Endothelial cell of hepatic sinusoid (primary cell): ENCODE measurements around the gene ARID1B.

Experiments
- in situ Hi-C: cut with HindIII; loops from 2 replicates; pipeline ENCODE4 v1.10.0; 2017; ENCODE audit warnings: low sequenced_read_pairs

Gene ARID1B

GRCh38 chr6:156776840-156777576 is at the start of gene ARID1B:
ARID1B (plus strand) TSS chr6:156777378; CDS start chr6:156777681, 303 bp downstream.
- in situ Hi-C loops = no loop called here

GRCh38 chr6:156727715-156728385 is 49.3 kb upstream of the ARID1B start:
- in situ Hi-C loops = no loop called here

GRCh38 chr6:156729248-156729647 is 47.9 kb upstream of the ARID1B start:
- in situ Hi-C loops = no loop called here

GRCh38 chr6:156731396-156731795 is 45.8 kb upstream of the ARID1B start:
- in situ Hi-C loops = loop anchor here (5.0 kb wide), 1 partner anchor 79 kb away; no protein-coding TSS in a partner anchor

GRCh38 chr6:156735751-156736150 is 41.4 kb upstream of the ARID1B start:
- in situ Hi-C loops = no loop called here

- in situ Hi-C loops = no loop called here
Observed at GRCh38 chr6:156740604-156741003, 36.6 kb upstream of the ARID1B start.

GRCh38 chr6:156741287-156742073 is 35.7 kb upstream of the ARID1B start:
- in situ Hi-C loops = no loop called here

- in situ Hi-C loops = no loop called here
Observed at GRCh38 chr6:156747715-156748114, 29.5 kb upstream of the ARID1B start.

- in situ Hi-C loops = no loop called here
Observed at GRCh38 chr6:156748504-156748903, 28.7 kb upstream of the ARID1B start.

GRCh38 chr6:156752666-156753301 is 24.4 kb upstream of the ARID1B start:
- in situ Hi-C loops = no loop called here

GRCh38 chr6:156756630-156757610 is 20.3 kb upstream of the ARID1B start:
- in situ Hi-C loops = no loop called here

GRCh38 chr6:156757849-156758248 is 19.3 kb upstream of the ARID1B start:
- in situ Hi-C loops = no loop called here

- in situ Hi-C loops = no loop called here
Observed at GRCh38 chr6:156760377-156760776, 16.8 kb upstream of the ARID1B start.

- in situ Hi-C loops = no loop called here
Observed at GRCh38 chr6:156762547-156762946, 14.6 kb upstream of the ARID1B start.

GRCh38 chr6:156765117-156765516 is 12.1 kb upstream of the ARID1B start:
- in situ Hi-C loops = no loop called here

GRCh38 chr6:156767603-156768467 is 9.3 kb upstream of the ARID1B start:
- in situ Hi-C loops = no loop called here

- in situ Hi-C loops = no loop called here
Observed at GRCh38 chr6:156771047-156771446, 6.1 kb upstream of the ARID1B start.

- in situ Hi-C loops = no loop called here
Observed at GRCh38 chr6:156771761-156772160, 5.4 kb upstream of the ARID1B start.

- in situ Hi-C loops = no loop called here
Observed at GRCh38 chr6:156773476-156773875, 3.7 kb upstream of the ARID1B start.
